Measurements from ENCODE around the gene TJP3. TPM values are rescaled to one million over a fixed set of nuclear protein-coding genes. Genes with fewer than 3 reads are reported as not detected.

TJP3 gene
- total and polyA plus RNA-seq, 2 experiments from 2014 or later: 18.2 to 23.9 TPM

GRCh38 chr19:3737487-3738205, 29.5 kb downstream of the TJP3 start (continued):
- no peak for TF ChIP-seq REST (IDR thresholded peaks at IDR 0.05; ENCODE audit: unreplicated experiment)
- TF ChIP-seq ZNF331 (CRISPR knock-in tag; IDR thresholded peaks at IDR 0.05; ENCODE audit: low read depth): no peak
- TF ChIP-seq STAT1 (IDR thresholded peaks at IDR 0.05; ENCODE audit: unreplicated experiment): no peak
- TF ChIP-seq ZNF114 (CRISPR knock-in tag; IDR thresholded peaks at IDR 0.05): no peak
- no peak for TF ChIP-seq EZH2 (IDR thresholded peaks at IDR 0.05; ENCODE audit: low read depth, unreplicated experiment)

- Histone ChIP-seq H3K4me2 (no peak overlapping the region), H4K20me1 (replicated peaks; ENCODE audit: insufficient read depth) (no peaks in the 10 kb centered on the region), H3K27me3 (ENCODE audit: insufficient read depth) (no peaks in the 10 kb centered on the region), H3F3A (replicated peaks; ENCODE audit: low read depth) (no peaks in the 10 kb centered on the region), H3K4me3 (no peak overlapping the region), H3K79me2 (replicated peaks; ENCODE audit: insufficient read depth) (no peaks in the 10 kb centered on the region), H3K9me2 (ENCODE audit: insufficient read depth) (no peaks in the 10 kb centered on the region), H3K36me3 (ENCODE audit: insufficient read depth) (no peaks in the 10 kb centered on the region), H3K27ac (ENCODE audit: low read depth) (no peak overlapping the region), H2AFZ (no peak overlapping the region), H3K4me1 (ENCODE audit: insufficient read depth) (no peaks in the 10 kb centered on the region)
- H3K27ac Mint-ChIP-seq: no peak overlapping the region
- H3K36me3 Mint-ChIP-seq (ENCODE audit: low read depth): 0 out of 3 replicates have a peak, but pooled peaks cover 3% of the 10 kb centered on the region
- no peak for DNase-seq (ENCODE audit: low spot score)
- H3K4me3 Mint-ChIP-seq: no peak overlapping the region
- no peaks in the 10 kb centered on the region for H3K4me1 Mint-ChIP-seq
- no peaks in the 10 kb centered on the region for H3K9me3 Mint-ChIP-seq
- no peak for ATAC-seq
- H3K27me3 Mint-ChIP-seq (ENCODE audit: insufficient read depth, low read depth, poor library complexity): peaks cover 4% of the 10 kb centered on the region
- TF ChIP-seq ZNF331 (CRISPR knock-in tag; IDR thresholded peaks at IDR 0.05; ENCODE audit: low read depth) (no peak), JUNB (IDR thresholded peaks at IDR 0.05; ENCODE audit: unreplicated experiment) (no peak), EZH2phosphoT487 (IDR thresholded peaks at IDR 0.05; ENCODE audit: unreplicated experiment) (no peak), EZH2 (IDR thresholded peaks at IDR 0.05; ENCODE audit: low read depth, unreplicated experiment) (no peak), ZNF462 (CRISPR knock-in tag; IDR thresholded peaks at IDR 0.05) (no peak), CREB1 (CRISPR knock-in tag; IDR thresholded peaks at IDR 0.05; ENCODE audit: low read depth) (no peak), NANOG (IDR thresholded peaks at IDR 0.05; ENCODE audit: borderline replicate concordance) (no peak), POLR2AphosphoS5 (IDR thresholded peaks at IDR 0.05; ENCODE audit: low read depth) (no peak), ETS1 (IDR thresholded peaks at IDR 0.05) (no peak), STAT1 (IDR thresholded peaks at IDR 0.05; ENCODE audit: unreplicated experiment) (no peak), ZNF114 (CRISPR knock-in tag; IDR thresholded peaks at IDR 0.05) (no peak)
Measured at GRCh38 chr19:3738477-3739220, 30.5 kb downstream of the TJP3 start.

Data from GM23338 (cell line).